ENCODE results near the gene C3orf20.
A peak's percentile ranks its signal among the peaks of the same experiment; 100 is the strongest.
"Not testable (repeated sequence)": the region's sequence is repeated elsewhere in the genome, so short reads cannot be mapped to it uniquely, and the experiment has no call there.

Gene C3orf20

GRCh38 chr3:14805961-14806537, 131.1 kb downstream of the C3orf20 start:
- H3K27me3 ChIP-seq (ENCODE audit: control insufficient read depth, insufficient read depth, low read length) = no peaks in the 10 kb centered on the region

GRCh38 chr3:14806641-14807263, 131.8 kb downstream of the C3orf20 start:
- no peak overlapping the region for H2AFZ ChIP-seq
- no peak for TF ChIP-seq CTCF (IDR thresholded peaks at IDR 0.05)
- no peaks in the 10 kb centered on the region for H3K36me3 ChIP-seq (ENCODE audit: control insufficient read depth, insufficient read depth, low read length)
- no peak overlapping the region for H3K27ac ChIP-seq
- no peaks in the 10 kb centered on the region for H3K27me3 ChIP-seq (ENCODE audit: control insufficient read depth, insufficient read depth, low read length)
- no peak overlapping the region for H3K4me3 ChIP-seq (ENCODE audit: low read depth, low read length)
- no peaks in the 10 kb centered on the region for H3K9me3 ChIP-seq (ENCODE audit: control insufficient read depth, low read length)
- H3K9ac ChIP-seq = no peak overlapping the region
- no peak overlapping the region for H3K4me2 ChIP-seq (ENCODE audit: low read length)
- H3K4me1 ChIP-seq = no peaks in the 10 kb centered on the region
- H3K79me2 ChIP-seq = no peaks in the 10 kb centered on the region

More at GRCh38 chr3:14805961-14806537, 131.1 kb downstream of the C3orf20 start:
- H3K36me3 ChIP-seq (ENCODE audit: control insufficient read depth, insufficient read depth, low read length) = no peaks in the 10 kb centered on the region
- H3K27ac ChIP-seq = no peak overlapping the region
- H2AFZ ChIP-seq = no peak overlapping the region
- no peaks in the 10 kb centered on the region for H3K79me2 ChIP-seq
- no peak overlapping the region for H3K9ac ChIP-seq
- H3K9me3 ChIP-seq (ENCODE audit: control insufficient read depth, low read length) = no peaks in the 10 kb centered on the region
- no peak overlapping the region for H3K4me3 ChIP-seq (ENCODE audit: low read depth, low read length)
- no peaks in the 10 kb centered on the region for H3K4me1 ChIP-seq
- no peak overlapping the region for H3K4me2 ChIP-seq (ENCODE audit: low read length)
- no peak for TF ChIP-seq CTCF (IDR thresholded peaks at IDR 0.05)

GRCh38 chr3:14808025-14808424, 133.1 kb downstream of the C3orf20 start:
- Histone ChIP-seq H3K79me2 (no peaks in the 10 kb centered on the region), H3K27me3 (ENCODE audit: control insufficient read depth, insufficient read depth, low read length) (no peaks in the 10 kb centered on the region), H2AFZ (no peak overlapping the region), H3K9ac (no peak overlapping the region), H3K4me3 (ENCODE audit: low read depth, low read length) (no peak overlapping the region), H3K4me1 (no peaks in the 10 kb centered on the region), H3K4me2 (ENCODE audit: low read length) (no peak overlapping the region), H3K36me3 (ENCODE audit: control insufficient read depth, insufficient read depth, low read length) (no peaks in the 10 kb centered on the region), H3K27ac (no peak overlapping the region), H3K9me3 (ENCODE audit: control insufficient read depth, low read length) (no peaks in the 10 kb centered on the region)
- no peak for TF ChIP-seq CTCF (IDR thresholded peaks at IDR 0.05)

GRCh38 chr3:14808502-14809266, 133.7 kb downstream of the C3orf20 start:
- Histone ChIP-seq H3K27ac (no peak overlapping the region), H3K4me3 (ENCODE audit: low read depth, low read length) (no peak overlapping the region), H3K79me2 (no peaks in the 10 kb centered on the region), H3K4me2 (ENCODE audit: low read length) (no peak overlapping the region), H3K27me3 (ENCODE audit: control insufficient read depth, insufficient read depth, low read length) (no peaks in the 10 kb centered on the region), H3K9me3 (ENCODE audit: control insufficient read depth, low read length) (no peaks in the 10 kb centered on the region), H2AFZ (no peak overlapping the region), H3K4me1 (no peaks in the 10 kb centered on the region), H3K36me3 (ENCODE audit: control insufficient read depth, insufficient read depth, low read length) (no peaks in the 10 kb centered on the region), H3K9ac (no peak overlapping the region)
- no peak for TF ChIP-seq CTCF (IDR thresholded peaks at IDR 0.05)

- H3K27me3 ChIP-seq (ENCODE audit: control insufficient read depth, insufficient read depth, low read length); H3K4me1 ChIP-seq; H2AFZ ChIP-seq; H3K79me2 ChIP-seq; H3K4me2 ChIP-seq (ENCODE audit: low read length); H3K36me3 ChIP-seq (ENCODE audit: control insufficient read depth, insufficient read depth, low read length); H3K9me3 ChIP-seq (ENCODE audit: control insufficient read depth, low read length); H3K9ac ChIP-seq; H3K4me3 ChIP-seq (ENCODE audit: low read depth, low read length): not testable (repeated sequence)
- peak overlapping the region; percentile 9 for H3K27ac ChIP-seq
Measured at GRCh38 chr3:14809611-14810010, 134.7 kb downstream of the C3orf20 start.

All from parathyroid adenoma (tissue), 2 donors.